Measurements from ENCODE around the gene ZMAT1.
"Not testable (repeated sequence)": the region's sequence is repeated elsewhere in the genome, so short reads cannot be mapped to it uniquely, and the experiment has no call there.

The ZMAT1 gene

GRCh38 chrX:101931488-101932248, at the start of gene ZMAT1:
Gene ZMAT1, minus strand, starts transcription at chrX:101932027. Its CDS starts 19 bp downstream, at chrX:101932008.
- no peak for TF ChIP-seq JUND (IDR thresholded peaks at IDR 0.05; ENCODE audit: low read depth)
- in situ Hi-C loops (cut with HindIII; ENCODE audit: low pct_unique_long_range_greater_than_20kb, low sequenced_read_pairs), result no loop called here
- peak; percentile 22 to 90 for DNase-seq (ENCODE audit: low read depth in 1 of 2, low spot score in 1 of 2)

GRCh38 chrX:101977106-101977505, 45.3 kb upstream of the ZMAT1 start:
- DNase-seq (ENCODE audit: low read depth in 1 of 2, low spot score in 1 of 2), result no peak
- in situ Hi-C loops (cut with HindIII; ENCODE audit: low pct_unique_long_range_greater_than_20kb, low sequenced_read_pairs), result no loop called here
- TF ChIP-seq JUND (IDR thresholded peaks at IDR 0.05; ENCODE audit: low read depth), result no peak

- DNase-seq (ENCODE audit: low read depth in 1 of 2, low spot score in 1 of 2), result no peak
- no peak for TF ChIP-seq JUND (IDR thresholded peaks at IDR 0.05; ENCODE audit: low read depth)
- in situ Hi-C loops (cut with HindIII; ENCODE audit: low pct_unique_long_range_greater_than_20kb, low sequenced_read_pairs), result no loop called here
Measured at GRCh38 chrX:101973066-101973465, 41.2 kb upstream of the ZMAT1 start.

GRCh38 chrX:101964923-101965539, 33.2 kb upstream of the ZMAT1 start:
- DNase-seq (ENCODE audit: low read depth in 1 of 2, low spot score in 1 of 2); in situ Hi-C loops (cut with HindIII; ENCODE audit: low pct_unique_long_range_greater_than_20kb, low sequenced_read_pairs): not testable (repeated sequence)

- DNase-seq (ENCODE audit: low read depth in 1 of 2, low spot score in 1 of 2), result no peak
- in situ Hi-C loops (cut with HindIII; ENCODE audit: low pct_unique_long_range_greater_than_20kb, low sequenced_read_pairs), result no loop called here
- no peak for TF ChIP-seq JUND (IDR thresholded peaks at IDR 0.05; ENCODE audit: low read depth)
Measured at GRCh38 chrX:101958139-101958538, 26.3 kb upstream of the ZMAT1 start.

GRCh38 chrX:101957174-101957573, 25.3 kb upstream of the ZMAT1 start:
- DNase-seq (ENCODE audit: low read depth in 1 of 2, low spot score in 1 of 2), result no peak
- in situ Hi-C loops (cut with HindIII; ENCODE audit: low pct_unique_long_range_greater_than_20kb, low sequenced_read_pairs), result no loop called here

GRCh38 chrX:101956556-101956955, 24.7 kb upstream of the ZMAT1 start:
- no peak for DNase-seq (ENCODE audit: low read depth in 1 of 2, low spot score in 1 of 2)
- TF ChIP-seq JUND (IDR thresholded peaks at IDR 0.05; ENCODE audit: low read depth), result no peak

More at GRCh38 chrX:101957174-101957573, 25.3 kb upstream of the ZMAT1 start:
- TF ChIP-seq JUND (IDR thresholded peaks at IDR 0.05; ENCODE audit: low read depth), result no peak

GRCh38 chrX:101950581-101950980, 18.8 kb upstream of the ZMAT1 start:
- in situ Hi-C loops (cut with HindIII; ENCODE audit: low pct_unique_long_range_greater_than_20kb, low sequenced_read_pairs), result no loop called here
- no peak for TF ChIP-seq JUND (IDR thresholded peaks at IDR 0.05; ENCODE audit: low read depth)

More at GRCh38 chrX:101956556-101956955, 24.7 kb upstream of the ZMAT1 start:
- in situ Hi-C loops (cut with HindIII; ENCODE audit: low pct_unique_long_range_greater_than_20kb, low sequenced_read_pairs), result no loop called here

GRCh38 chrX:101932249-101932570, 383 bp upstream of the ZMAT1 start:
- in situ Hi-C loops (cut with HindIII; ENCODE audit: low pct_unique_long_range_greater_than_20kb, low sequenced_read_pairs), result no loop called here
- no peak for DNase-seq (ENCODE audit: low read depth in 1 of 2, low spot score in 1 of 2)
- TF ChIP-seq JUND (IDR thresholded peaks at IDR 0.05; ENCODE audit: low read depth), result no peak

More at GRCh38 chrX:101950581-101950980, 18.8 kb upstream of the ZMAT1 start:
- no peak for DNase-seq (ENCODE audit: low read depth in 1 of 2, low spot score in 1 of 2)

GRCh38 chrX:101931136-101931487, 715 bp downstream of the ZMAT1 start:
- DNase-seq (ENCODE audit: low read depth in 1 of 2, low spot score in 1 of 2), result no peak
- no peak for TF ChIP-seq JUND (IDR thresholded peaks at IDR 0.05; ENCODE audit: low read depth)
- in situ Hi-C loops (cut with HindIII; ENCODE audit: low pct_unique_long_range_greater_than_20kb, low sequenced_read_pairs), result no loop called here

GRCh38 chrX:101925733-101926132, 6.1 kb downstream of the ZMAT1 start:
- no peak for DNase-seq (ENCODE audit: low read depth in 1 of 2, low spot score in 1 of 2)
- TF ChIP-seq JUND (IDR thresholded peaks at IDR 0.05; ENCODE audit: low read depth), result no peak
- in situ Hi-C loops (cut with HindIII; ENCODE audit: low pct_unique_long_range_greater_than_20kb, low sequenced_read_pairs), result no loop called here

GRCh38 chrX:101918751-101919150, 13.1 kb downstream of the ZMAT1 start:
- in situ Hi-C loops (cut with HindIII; ENCODE audit: low pct_unique_long_range_greater_than_20kb, low sequenced_read_pairs), result no loop called here

GRCh38 chrX:101906136-101906796, 25.6 kb downstream of the ZMAT1 start:
- DNase-seq (ENCODE audit: low read depth in 1 of 2, low spot score in 1 of 2), result peak in 1 of 2 experiments; percentile 28
- in situ Hi-C loops (cut with HindIII; ENCODE audit: low pct_unique_long_range_greater_than_20kb, low sequenced_read_pairs), result no loop called here
- TF ChIP-seq JUND (IDR thresholded peaks at IDR 0.05; ENCODE audit: low read depth), result no peak

More at GRCh38 chrX:101918751-101919150, 13.1 kb downstream of the ZMAT1 start:
- no peak for TF ChIP-seq JUND (IDR thresholded peaks at IDR 0.05; ENCODE audit: low read depth)
- no peak for DNase-seq (ENCODE audit: low read depth in 1 of 2, low spot score in 1 of 2)
